Measurements from ENCODE around the gene NLRC5.

NLRC5 gene

DNA sequence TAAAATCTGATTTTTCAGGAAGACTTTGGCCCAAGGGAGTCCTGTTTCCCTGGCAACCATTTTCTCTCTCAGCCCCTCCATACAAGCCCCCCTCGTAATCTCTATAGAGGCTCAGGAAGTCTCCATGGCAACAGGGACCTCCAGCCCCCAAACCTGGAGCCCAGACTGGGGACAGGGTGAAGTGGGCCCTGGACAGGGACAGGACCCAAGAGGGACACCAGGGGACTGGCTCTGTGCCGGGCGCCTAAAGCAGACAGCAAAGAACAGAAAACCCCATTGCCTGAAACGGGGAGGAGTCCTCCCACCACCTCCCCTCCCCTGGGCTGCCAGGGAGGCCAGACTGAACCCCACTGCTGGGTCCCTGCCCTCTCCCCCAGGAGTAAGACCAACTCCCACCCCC lies 143.7 kb downstream of the NLRC5 start:
- no peak for DNase-seq
